ENCODE data around the gene CRTC1.
A peak's percentile ranks its signal among the peaks of the same experiment; 100 is the strongest.

The CRTC1 gene

GRCh38 chr19:18762125-18763023 lies 78.9 kb downstream of the CRTC1 start:
- TF ChIP-seq, protein P1, sequence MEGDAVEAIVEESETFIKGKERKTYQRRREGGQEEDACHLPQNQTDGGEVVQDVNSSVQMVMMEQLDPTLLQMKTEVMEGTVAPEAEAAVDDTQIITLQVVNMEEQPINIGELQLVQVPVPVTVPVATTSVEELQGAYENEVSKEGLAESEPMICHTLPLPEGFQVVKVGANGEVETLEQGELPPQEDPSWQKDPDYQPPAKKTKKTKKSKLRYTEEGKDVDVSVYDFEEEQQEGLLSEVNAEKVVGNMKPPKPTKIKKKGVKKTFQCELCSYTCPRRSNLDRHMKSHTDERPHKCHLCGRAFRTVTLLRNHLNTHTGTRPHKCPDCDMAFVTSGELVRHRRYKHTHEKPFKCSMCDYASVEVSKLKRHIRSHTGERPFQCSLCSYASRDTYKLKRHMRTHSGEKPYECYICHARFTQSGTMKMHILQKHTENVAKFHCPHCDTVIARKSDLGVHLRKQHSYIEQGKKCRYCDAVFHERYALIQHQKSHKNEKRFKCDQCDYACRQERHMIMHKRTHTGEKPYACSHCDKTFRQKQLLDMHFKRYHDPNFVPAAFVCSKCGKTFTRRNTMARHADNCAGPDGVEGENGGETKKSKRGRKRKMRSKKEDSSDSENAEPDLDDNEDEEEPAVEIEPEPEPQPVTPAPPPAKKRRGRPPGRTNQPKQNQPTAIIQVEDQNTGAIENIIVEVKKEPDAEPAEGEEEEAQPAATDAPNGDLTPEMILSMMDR (IDR thresholded peaks at IDR 0.05; ENCODE audit: low read depth, low read length, missing control alignments), result no peak
- no peak overlapping the region for H3K4me3 ChIP-seq (replicated peaks; ENCODE audit: low read depth, low read length)
- DNase-seq (ENCODE audit: extremely low read depth, low read depth), result no peak

DNA sequence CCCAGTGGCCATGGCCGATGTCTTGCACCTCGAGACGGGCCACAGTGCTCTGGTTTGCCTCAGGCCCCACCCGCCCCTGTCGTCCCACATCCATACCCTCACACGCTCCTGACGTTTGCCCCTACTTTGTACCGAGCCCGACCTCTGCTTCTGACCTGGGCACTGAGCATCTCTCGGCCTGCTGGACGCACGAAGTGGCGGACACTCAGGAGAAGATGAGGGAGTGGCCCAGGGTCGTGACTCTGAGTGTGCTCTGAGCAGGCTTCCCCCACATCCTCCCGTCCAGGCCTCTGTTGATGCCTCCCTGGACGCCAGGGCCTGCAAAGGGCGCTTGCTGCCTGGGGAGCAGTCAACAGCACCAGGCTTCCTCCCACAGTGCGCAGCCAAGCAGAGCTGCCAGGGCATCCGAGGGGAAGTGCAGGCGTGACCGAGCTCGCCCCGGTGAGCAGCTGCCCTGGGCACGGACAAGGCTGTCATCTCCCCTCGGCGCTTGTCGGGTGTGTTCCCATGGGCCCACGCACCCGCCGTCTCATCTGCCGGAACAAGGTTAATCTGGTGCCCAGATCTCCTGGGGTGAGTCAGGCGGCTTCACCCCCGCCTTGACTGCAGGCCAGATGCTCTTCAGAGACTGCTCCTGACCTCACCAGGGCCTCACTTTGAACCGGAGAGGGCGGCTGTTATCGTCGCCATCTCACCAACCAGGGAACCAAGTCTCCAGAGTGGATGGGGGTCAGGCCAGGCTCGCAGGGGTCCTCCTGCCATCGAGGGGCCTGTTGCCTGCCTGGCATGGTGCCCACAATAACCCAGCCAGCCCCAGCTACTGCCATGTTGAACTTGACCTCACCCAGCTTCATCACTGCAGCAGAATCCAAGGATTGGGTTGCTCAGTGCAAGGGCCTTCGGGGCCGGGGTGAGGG lies 80.5 kb downstream of the CRTC1 start:
- TF ChIP-seq, protein P1 (IDR thresholded peaks at IDR 0.05; ENCODE audit: low read depth, low read length, missing control alignments), result no peak
- peak; percentile 61 for DNase-seq (ENCODE audit: extremely low read depth, low read depth)
- no peak overlapping the region for H3K4me3 ChIP-seq (replicated peaks; ENCODE audit: low read depth, low read length)

GRCh38 chr19:18764591-18765051 lies 81.1 kb downstream of the CRTC1 start:
- H3K4me3 ChIP-seq (replicated peaks; ENCODE audit: low read depth, low read length), result no peak overlapping the region
- DNase-seq (ENCODE audit: extremely low read depth, low read depth), result no peak
- TF ChIP-seq, protein P1 (IDR thresholded peaks at IDR 0.05; ENCODE audit: low read depth, low read length, missing control alignments), result no peak

- TF ChIP-seq, protein P1 (IDR thresholded peaks at IDR 0.05; ENCODE audit: low read depth, low read length, missing control alignments), result no peak
- H3K4me3 ChIP-seq (replicated peaks; ENCODE audit: low read depth, low read length), result no peak overlapping the region
- no peak for DNase-seq (ENCODE audit: extremely low read depth, low read depth)
Observed at GRCh38 chr19:18765224-18765623, 81.7 kb downstream of the CRTC1 start.

- H3K4me3 ChIP-seq (replicated peaks; ENCODE audit: low read depth, low read length), result no peak overlapping the region
- TF ChIP-seq, protein P1 (IDR thresholded peaks at IDR 0.05; ENCODE audit: low read depth, low read length, missing control alignments), result no peak
- DNase-seq (ENCODE audit: extremely low read depth, low read depth), result no peak
Observed at GRCh38 chr19:18768046-18768771, 84.7 kb downstream of the CRTC1 start.

Measured in HFF-Myc (cell line).